NT2/D1 (cell line): ENCODE data around the gene SH3PXD2A.

Source experiments
- SUZ12 ChIP-seq: IDR thresholded peaks from 2 replicates; pipeline ENCODE4 v1.6.1; 2011; ENCODE audit not compliant: insufficient read length, insufficient read depth; ENCODE audit errors: extremely low read depth
- YY1 ChIP-seq: IDR thresholded peaks from 2 replicates; pipeline ENCODE4 v1.6.1; 2011; ENCODE audit not compliant: insufficient read length, insufficient read depth
- ZNF274 ChIP-seq: IDR thresholded peaks from 2 replicates; pipeline ENCODE4 v1.6.1; 2011; ENCODE audit warnings: mild to moderate bottlenecking, low read depth, low read length

- TF ChIP-seq ZNF274, result no peak
- no peak for TF ChIP-seq YY1
- no peak for TF ChIP-seq SUZ12
Measured at GRCh38 chr10:103824281-103824680, 31.1 kb downstream of the SH3PXD2A start.
